Measurements from ENCODE around the gene DDX41. TPM values are rescaled to one million over a fixed set of nuclear protein-coding genes. Genes with fewer than 3 reads are reported as not detected.
A peak's percentile ranks its signal among the peaks of the same experiment; 100 is the strongest.
"Not testable (repeated sequence)": the region's sequence is repeated elsewhere in the genome, so short reads cannot be mapped to it uniquely, and the experiment has no call there.

DDX41 gene
- total RNA-seq (2022) (116 and 137 TPM in 2 replicates), Bru-seq, nascent RNA (percentile 70 among the genes with signal in this experiment), BruChase-seq, experiment 1, labeled RNA remaining after a 2-hour chase (percentile 86 among the genes with signal in this experiment), BruChase-seq, experiment 2, labeled RNA remaining after a 6-hour chase (percentile 92 among the genes with signal in this experiment)
- long read RNA-seq, transcript DDX41-208 (17 exons, 2,607 nt) = major isoform, 58 of 104 reads
- long read RNA-seq, transcript DDX41-201 (16 exons, 2,137 nt) = minor isoform, 13 of 104 reads
- long read RNA-seq, partial matches to known transcripts = 16 of 104 reads
- long read RNA-seq, other reads (novel, unspliced or antisense) = 16 of 104 reads

DNA sequence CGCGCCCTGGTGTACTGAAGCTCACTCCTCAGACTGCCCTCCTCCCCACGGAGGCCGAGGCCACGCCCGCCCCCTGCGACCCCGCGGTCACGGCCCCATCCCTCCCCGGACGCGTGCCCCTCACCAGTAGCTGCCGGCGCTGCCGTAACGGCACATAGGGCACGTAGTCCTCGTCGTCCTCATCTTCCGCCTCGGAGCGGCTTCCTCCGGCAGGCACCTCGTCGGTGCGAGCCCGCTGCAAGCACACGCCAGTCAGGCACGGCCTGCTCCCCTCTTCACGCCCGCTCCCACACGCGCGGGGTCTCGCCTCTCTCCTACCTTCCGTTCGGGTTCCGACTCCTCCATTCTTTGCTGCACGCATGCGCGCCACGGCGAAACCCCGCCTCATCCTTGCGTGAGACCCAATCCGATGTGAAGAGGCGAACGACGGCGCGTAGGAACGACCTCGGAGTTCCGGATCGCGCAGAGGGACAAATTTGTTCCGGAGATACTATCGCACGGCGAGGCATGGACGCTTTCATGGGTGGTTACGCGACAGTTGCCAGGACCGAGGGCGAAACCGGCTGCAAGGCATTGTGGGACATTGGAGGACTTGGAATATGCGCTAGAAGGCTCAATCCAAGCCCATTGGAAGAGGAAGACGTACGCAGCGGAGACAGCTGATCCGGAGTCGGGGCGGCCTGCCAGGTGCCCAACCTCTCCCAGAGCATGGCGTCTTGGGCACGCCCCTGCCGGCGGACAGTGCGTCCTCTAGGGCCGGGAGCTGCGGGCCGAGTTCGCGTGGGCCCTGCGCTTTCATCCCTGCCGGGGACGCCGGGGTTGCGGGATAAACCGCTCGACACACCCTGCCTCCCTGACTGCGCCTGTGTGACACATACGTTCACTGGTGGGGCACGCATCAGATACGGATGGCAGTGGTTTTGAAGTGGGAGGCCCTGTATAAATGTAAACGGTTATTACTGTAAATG lies at the start of gene DDX41:
Gene DDX41 (minus strand): TSS at position 361 of the 968 bp plus-strand sequence. CDS start 16 bp downstream, at position 345.
- peaks cover 15% of the 10 kb centered on the region for H3K4me1 Mint-ChIP-seq (ENCODE audit: low read depth, unreplicated experiment)
- Histone ChIP-seq H3K36me3 (ENCODE audit: control insufficient read depth, insufficient read depth, low read length) (peaks cover 15% of the 10 kb centered on the region), H3K9me3 (no peaks in the 10 kb centered on the region), H3K4me1 (peaks cover 12% of the 10 kb centered on the region; the same call in 1 of the 2 replicates), H3K27me3 (replicated peaks; ENCODE audit: control insufficient read depth, insufficient read depth, low read length) (no peaks in the 10 kb centered on the region), H3K4me3 (ENCODE audit: low read depth, low read length) (peak within 1 kb of the TSS; percentile 99)
- ChIA-PET CTCF (interaction anchor here (0.7 to 1.1 kb wide), 3 partner anchors 15 to 497 kb away, joined by 3 to 4 read pairs (median 3); no protein-coding TSS in a partner anchor), POLR2A (no interaction called here)
- DNase-seq = peak; percentile 96 to 97
- intact Hi-C loops (cut with micrococcal nuclease; ENCODE audit: unreplicated experiment) = loop anchor here (1.0 kb wide), 1 partner anchor 71 kb away; no protein-coding TSS in a partner anchor
- H3K9me3 Mint-ChIP-seq (ENCODE audit: unreplicated experiment) = no peaks in the 10 kb centered on the region
- TSS peak; percentile 75 for BruUV-seq (replicated peaks)
- H3K4me3 Mint-ChIP-seq (ENCODE audit: unreplicated experiment) = peak within 1 kb of the TSS; percentile 92
- H3K27me3 Mint-ChIP-seq (ENCODE audit: insufficient read depth, unreplicated experiment) = no peaks in the 10 kb centered on the region
- TF ChIP-seq CTCF (IDR thresholded peaks at IDR 0.05; ENCODE audit: insufficient read depth in 1 of 2, low read depth in 1 of 2, low read length in 1 of 2, severe bottlenecking in 1 of 2, unreplicated experiment in 1 of 2) = no peak
- H3K36me3 Mint-ChIP-seq (ENCODE audit: insufficient read depth, unreplicated experiment) = peaks cover 78% of the 10 kb centered on the region
- H3K27ac Mint-ChIP-seq (ENCODE audit: unreplicated experiment) = peak within 1 kb of the TSS; percentile 92

DNA sequence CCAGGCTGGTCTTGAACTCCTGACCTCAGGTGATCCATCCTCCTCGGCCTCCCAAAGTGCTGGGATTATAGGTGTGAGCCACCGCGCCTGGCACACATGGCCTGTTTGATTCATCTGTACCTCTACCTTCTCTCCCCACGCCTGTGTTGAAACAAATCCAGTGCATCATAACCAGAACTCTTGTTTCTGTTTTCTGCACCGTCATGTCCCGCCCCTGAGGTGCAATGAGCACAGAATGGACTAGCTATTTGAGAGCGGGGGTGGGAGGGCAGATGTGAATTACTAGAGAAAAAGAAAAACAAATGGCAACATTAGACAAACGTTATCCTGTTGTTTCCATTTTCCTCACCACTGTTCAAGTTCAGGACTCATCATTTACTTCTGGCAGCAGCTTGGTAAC lies 48.3 kb upstream of the DDX41 start:
- Mint-ChIP-seq H3K27ac (ENCODE audit: unreplicated experiment) (no peak overlapping the region), H3K4me3 (ENCODE audit: unreplicated experiment) (no peak overlapping the region), H3K9me3 (ENCODE audit: unreplicated experiment) (no peaks in the 10 kb centered on the region), H3K36me3 (ENCODE audit: insufficient read depth, unreplicated experiment) (peaks cover 5% of the 10 kb centered on the region), H3K4me1 (ENCODE audit: low read depth, unreplicated experiment) (no peaks in the 10 kb centered on the region), H3K27me3 (ENCODE audit: insufficient read depth, unreplicated experiment) (no peaks in the 10 kb centered on the region)
- H3K27me3 ChIP-seq (replicated peaks; ENCODE audit: control insufficient read depth, insufficient read depth, low read length) = no peaks in the 10 kb centered on the region
- no peak for TF ChIP-seq CTCF (IDR thresholded peaks at IDR 0.05; ENCODE audit: insufficient read depth in 1 of 2, low read depth in 1 of 2, low read length in 1 of 2, severe bottlenecking in 1 of 2, unreplicated experiment in 1 of 2)
- H3K4me3 ChIP-seq (ENCODE audit: low read depth, low read length) = no peak overlapping the region
- DNase-seq = no peak
- intact Hi-C loops (cut with micrococcal nuclease; ENCODE audit: unreplicated experiment) = no loop called here
- H3K4me1 ChIP-seq = peaks cover 11% of the 10 kb centered on the region; the same call in 1 of the 2 replicates
- POLR2A ChIA-PET = no interaction called here
- CTCF ChIA-PET = interaction anchor here (0.6 kb wide), 1 partner anchor 13 kb away, joined by 4 read pairs; no protein-coding TSS in a partner anchor
- BruUV-seq (replicated peaks) = no TSS peak
- H3K36me3 ChIP-seq (ENCODE audit: control insufficient read depth, insufficient read depth, low read length) = no peaks in the 10 kb centered on the region
- no peaks in the 10 kb centered on the region; the same call in 1 of the 2 replicates for H3K9me3 ChIP-seq

GRCh38 chr5:177559446-177559941 lies 42.7 kb upstream of the DDX41 start:
- BruUV-seq (replicated peaks); H3K4me1 Mint-ChIP-seq (ENCODE audit: low read depth, unreplicated experiment); H3K27me3 ChIP-seq (replicated peaks; ENCODE audit: control insufficient read depth, insufficient read depth, low read length); intact Hi-C loops (cut with micrococcal nuclease; ENCODE audit: unreplicated experiment); H3K9me3 ChIP-seq; H3K27me3 Mint-ChIP-seq (ENCODE audit: insufficient read depth, unreplicated experiment); H3K9me3 Mint-ChIP-seq (ENCODE audit: unreplicated experiment); POLR2A ChIA-PET; H3K4me3 ChIP-seq (ENCODE audit: low read depth, low read length); DNase-seq; H3K36me3 Mint-ChIP-seq (ENCODE audit: insufficient read depth, unreplicated experiment); H3K36me3 ChIP-seq (ENCODE audit: control insufficient read depth, insufficient read depth, low read length); CTCF ChIA-PET: not testable (repeated sequence)
- peak overlapping the region; percentile 42 for H3K27ac Mint-ChIP-seq (ENCODE audit: unreplicated experiment)
- peaks cover 23% of the 10 kb centered on the region for H3K4me1 ChIP-seq
- peak overlapping the region; percentile 9 for H3K4me3 Mint-ChIP-seq (ENCODE audit: unreplicated experiment)

All from Caco-2 (cell line).